HepG2 (cell line): ENCODE results near the gene TPGS1. TPM values are rescaled to one million over a fixed set of nuclear protein-coding genes. Genes with fewer than 3 reads are reported as not detected.

Source experiments
- ESRRA ChIP-seq: sonication (generic); formaldehyde crosslinking; IDR thresholded peaks from 2 replicates; pipeline ENCODE4 v1.5.1; 2020; ENCODE audit warnings: mild to moderate bottlenecking, low read depth, missing genetic modification reagents
- ETV5 ChIP-seq: IDR thresholded peaks from 2 replicates; pipeline ENCODE4 v1.6.1; 2018; ENCODE audit warnings: missing biosample characterization, missing genetic modification reagents, inconsistent platforms, borderline replicate concordance
- GABPA ChIP-seq, 2 experiments: IDR thresholded peaks; 2 replicates each; pipeline ENCODE4 v1.6.1; 2011 to 2016; ENCODE audit warnings: low read depth in 2 of 2, low read length in 1 of 2, missing biosample characterization in 1 of 2, missing genetic modification characterization in 1 of 2
- PCBP1 ChIP-seq: fragments of 200-400 bp; formaldehyde crosslinking; IDR thresholded peaks from 2 replicates; pipeline ENCODE4 v1.6.1; 2017; ENCODE audit warnings: mild to moderate bottlenecking, low read depth, low read length, borderline replicate concordance
- RFX1 ChIP-seq: fragments of 450-650 bp; IDR thresholded peaks from 2 replicates; pipeline ENCODE4 v1.6.1; 2017
- RFX5 ChIP-seq: IDR thresholded peaks from 2 replicates; pipeline ENCODE4 v1.6.1; 2011; ENCODE audit warnings: low read depth, low read length, improper control_type of control experiment
- TCF7 ChIP-seq: sonication (generic); IDR thresholded peaks from 2 replicates; pipeline ENCODE4 v1.6.1; 2016; ENCODE audit warnings: antibody characterized with exemption, low read depth
- TSC22D2 ChIP-seq: sonication (generic); formaldehyde crosslinking; IDR thresholded peaks from 2 replicates; pipeline ENCODE4 v1.5.1; 2020; ENCODE audit warnings: missing genetic modification reagents, mild to moderate bottlenecking, borderline replicate concordance
- ZBTB7A ChIP-seq: sonication (generic); formaldehyde crosslinking; IDR thresholded peaks from 2 replicates; pipeline ENCODE4 v1.8.0; 2022; ENCODE audit warnings: mild to moderate bottlenecking, missing genetic modification reagents
- ZNF780A ChIP-seq: sonication (generic); formaldehyde crosslinking; IDR thresholded peaks from 2 replicates; pipeline ENCODE4 v1.8.0; 2022; ENCODE audit warnings: mild to moderate bottlenecking, missing genetic modification reagents, moderate library complexity
- ZSCAN31 ChIP-seq: sonication (generic); formaldehyde crosslinking; IDR thresholded peaks from 2 replicates; pipeline ENCODE4 v1.5.0; 2020; ENCODE audit warnings: low read depth, mild to moderate bottlenecking, missing genetic modification reagents
- polyA plus RNA-seq, 8 experiments: library from polyadenylated mRNA; depleted of rRNA in 3 of 8; stranded (reverse) in 7 of 8; unstranded in 1 of 8; fragments of >200 nt; fragmentation: Illumina TruSeq in 4 of 8; extraction: Trizol in 4 of 8; gene quantifications; 2 replicates each; pipeline versions ENCODE4 v1.2.1 to v1.2.3, GENCODE V29; 2011 to 2016; ENCODE audit warnings: low read depth in 4 of 8, missing spikeins in 1 of 8, mixed read lengths in 1 of 8; ENCODE audit not compliant: insufficient read depth in 1 of 8
- total RNA-seq, 5 experiments: library from RNA; depleted of rRNA; stranded (reverse); fragments of >200 nt; fragmentation: Illumina TruSeq; extraction: Trizol; gene quantifications; 2 replicates each; pipeline ENCODE4 v1.2.3, GENCODE V29; 2016; ENCODE audit warnings: low read depth in 1 of 5
- TF ChIP-seq, protein P1 (sequence below): sonication (generic); formaldehyde crosslinking; IDR thresholded peaks from 2 replicates; pipeline ENCODE4 v1.5.0; 2020; ENCODE audit warnings: mild to moderate bottlenecking, missing genetic modification reagents, borderline replicate concordance
- TF ChIP-seq, protein P2 (sequence below): fragments of 450-650 bp; IDR thresholded peaks from 2 replicates; pipeline ENCODE4 v1.6.1; 2016
- TF ChIP-seq, protein P3 (sequence below): sonication (generic); formaldehyde crosslinking; IDR thresholded peaks from 2 replicates; pipeline ENCODE4 v1.5.1; 2020; ENCODE audit warnings: mild to moderate bottlenecking, missing genetic modification reagents, moderate library complexity
- TF ChIP-seq, protein P4 (sequence below): sonication (generic); formaldehyde crosslinking; IDR thresholded peaks from 2 replicates; pipeline ENCODE4 v1.8.1; 2023; ENCODE audit warnings: missing genetic modification reagents, inconsistent platforms, borderline replicate concordance
- TF ChIP-seq, protein P5 (sequence below): sonication (generic); formaldehyde crosslinking; IDR thresholded peaks from 2 replicates; pipeline ENCODE4 v1.4.0; 2020; ENCODE audit warnings: missing genetic modification reagents, borderline replicate concordance

Gene TPGS1
- total and polyA plus RNA-seq, 2 of the 13 experiments (the other 11 are each of a cell fraction or from before 2014, with no cell fraction given), result 1.1 to 6.2 TPM

DNA sequence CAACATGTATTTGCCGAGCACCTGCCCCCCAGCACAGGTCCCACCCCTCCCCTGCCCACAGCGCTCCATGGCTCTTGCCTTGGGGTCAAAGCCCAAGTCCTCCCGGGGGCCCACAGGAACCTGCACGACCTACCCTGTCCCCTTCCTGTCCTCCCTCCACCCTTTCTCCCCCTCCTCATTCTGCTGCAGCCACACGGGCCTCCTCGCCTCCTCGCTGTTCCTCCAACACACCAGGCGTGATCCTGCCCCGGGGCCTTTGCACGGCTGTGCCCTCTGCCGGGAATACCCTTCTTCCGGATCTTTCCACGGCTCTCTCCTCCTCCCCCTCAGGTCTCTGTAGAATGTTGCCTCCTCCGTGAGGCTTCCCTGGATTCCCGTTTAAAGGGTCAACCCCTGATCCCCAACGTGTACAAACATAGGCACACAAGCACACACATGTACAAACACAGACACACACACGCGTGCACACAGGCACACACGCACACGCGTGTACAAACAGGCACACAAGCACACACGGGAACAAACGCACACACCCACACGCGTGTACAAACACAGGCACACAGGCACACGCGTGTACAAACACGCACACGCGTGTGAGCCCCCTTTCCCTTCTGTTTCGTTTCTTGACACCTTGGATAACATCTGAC is 8.2 kb upstream of the TPGS1 start (continued):
- TF ChIP-seq, protein P1, sequence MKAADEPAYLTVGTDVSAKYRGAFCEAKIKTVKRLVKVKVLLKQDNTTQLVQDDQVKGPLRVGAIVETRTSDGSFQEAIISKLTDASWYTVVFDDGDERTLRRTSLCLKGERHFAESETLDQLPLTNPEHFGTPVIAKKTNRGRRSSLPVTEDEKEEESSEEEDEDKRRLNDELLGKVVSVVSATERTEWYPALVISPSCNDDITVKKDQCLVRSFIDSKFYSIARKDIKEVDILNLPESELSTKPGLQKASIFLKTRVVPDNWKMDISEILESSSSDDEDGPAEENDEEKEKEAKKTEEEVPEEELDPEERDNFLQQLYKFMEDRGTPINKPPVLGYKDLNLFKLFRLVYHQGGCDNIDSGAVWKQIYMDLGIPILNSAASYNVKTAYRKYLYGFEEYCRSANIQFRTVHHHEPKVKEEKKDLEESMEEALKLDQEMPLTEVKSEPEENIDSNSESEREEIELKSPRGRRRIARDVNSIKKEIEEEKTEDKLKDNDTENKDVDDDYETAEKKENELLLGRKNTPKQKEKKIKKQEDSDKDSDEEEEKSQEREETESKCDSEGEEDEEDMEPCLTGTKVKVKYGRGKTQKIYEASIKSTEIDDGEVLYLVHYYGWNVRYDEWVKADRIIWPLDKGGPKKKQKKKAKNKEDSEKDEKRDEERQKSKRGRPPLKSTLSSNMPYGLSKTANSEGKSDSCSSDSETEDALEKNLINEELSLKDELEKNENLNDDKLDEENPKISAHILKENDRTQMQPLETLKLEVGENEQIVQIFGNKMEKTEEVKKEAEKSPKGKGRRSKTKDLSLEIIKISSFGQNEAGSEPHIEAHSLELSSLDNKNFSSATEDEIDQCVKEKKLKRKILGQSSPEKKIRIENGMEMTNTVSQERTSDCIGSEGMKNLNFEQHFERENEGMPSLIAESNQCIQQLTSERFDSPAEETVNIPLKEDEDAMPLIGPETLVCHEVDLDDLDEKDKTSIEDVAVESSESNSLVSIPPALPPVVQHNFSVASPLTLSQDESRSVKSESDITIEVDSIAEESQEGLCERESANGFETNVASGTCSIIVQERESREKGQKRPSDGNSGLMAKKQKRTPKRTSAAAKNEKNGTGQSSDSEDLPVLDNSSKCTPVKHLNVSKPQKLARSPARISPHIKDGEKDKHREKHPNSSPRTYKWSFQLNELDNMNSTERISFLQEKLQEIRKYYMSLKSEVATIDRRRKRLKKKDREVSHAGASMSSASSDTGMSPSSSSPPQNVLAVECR, result peak; percentile 52; the same call in 1 of the 2 replicates
- TF ChIP-seq RFX5 (no peak), ZSCAN31 (CRISPR knock-in tag) (no peak), ETV5 (CRISPR knock-in tag) (no peak), TCF7 (no peak), RFX1 (no peak), GABPA (IDR thresholded peaks at IDR 0.05; ENCODE audit: low read depth, low read length) (peak; percentile 30; the same call in 1 of the 2 replicates), GABPA (CRISPR knock-in tag; IDR thresholded peaks at IDR 0.05; ENCODE audit: low read depth) (peak; percentile 72), TSC22D2 (CRISPR knock-in tag) (no peak), ZNF780A (no peak), PCBP1 (0 out of 2 replicates have a peak, but pooled peaks have one; percentile 77), ZBTB7A (CRISPR knock-in tag) (peak; percentile 90), ESRRA (CRISPR knock-in tag) (0 out of 2 replicates have a peak, but pooled peaks have one; percentile 47)
- TF ChIP-seq, protein P2, sequence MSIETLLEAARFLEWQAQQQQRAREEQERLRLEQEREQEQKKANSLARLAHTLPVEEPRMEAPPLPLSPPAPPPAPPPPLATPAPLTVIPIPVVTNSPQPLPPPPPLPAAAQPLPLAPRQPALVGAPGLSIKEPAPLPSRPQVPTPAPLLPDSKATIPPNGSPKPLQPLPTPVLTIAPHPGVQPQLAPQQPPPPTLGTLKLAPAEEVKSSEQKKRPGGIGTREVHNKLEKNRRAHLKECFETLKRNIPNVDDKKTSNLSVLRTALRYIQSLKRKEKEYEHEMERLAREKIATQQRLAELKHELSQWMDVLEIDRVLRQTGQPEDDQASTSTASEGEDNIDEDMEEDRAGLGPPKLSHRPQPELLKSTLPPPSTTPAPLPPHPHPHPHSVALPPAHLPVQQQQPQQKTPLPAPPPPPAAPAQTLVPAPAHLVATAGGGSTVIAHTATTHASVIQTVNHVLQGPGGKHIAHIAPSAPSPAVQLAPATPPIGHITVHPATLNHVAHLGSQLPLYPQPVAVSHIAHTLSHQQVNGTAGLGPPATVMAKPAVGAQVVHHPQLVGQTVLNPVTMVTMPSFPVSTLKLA, result no peak
- TF ChIP-seq, protein P3, sequence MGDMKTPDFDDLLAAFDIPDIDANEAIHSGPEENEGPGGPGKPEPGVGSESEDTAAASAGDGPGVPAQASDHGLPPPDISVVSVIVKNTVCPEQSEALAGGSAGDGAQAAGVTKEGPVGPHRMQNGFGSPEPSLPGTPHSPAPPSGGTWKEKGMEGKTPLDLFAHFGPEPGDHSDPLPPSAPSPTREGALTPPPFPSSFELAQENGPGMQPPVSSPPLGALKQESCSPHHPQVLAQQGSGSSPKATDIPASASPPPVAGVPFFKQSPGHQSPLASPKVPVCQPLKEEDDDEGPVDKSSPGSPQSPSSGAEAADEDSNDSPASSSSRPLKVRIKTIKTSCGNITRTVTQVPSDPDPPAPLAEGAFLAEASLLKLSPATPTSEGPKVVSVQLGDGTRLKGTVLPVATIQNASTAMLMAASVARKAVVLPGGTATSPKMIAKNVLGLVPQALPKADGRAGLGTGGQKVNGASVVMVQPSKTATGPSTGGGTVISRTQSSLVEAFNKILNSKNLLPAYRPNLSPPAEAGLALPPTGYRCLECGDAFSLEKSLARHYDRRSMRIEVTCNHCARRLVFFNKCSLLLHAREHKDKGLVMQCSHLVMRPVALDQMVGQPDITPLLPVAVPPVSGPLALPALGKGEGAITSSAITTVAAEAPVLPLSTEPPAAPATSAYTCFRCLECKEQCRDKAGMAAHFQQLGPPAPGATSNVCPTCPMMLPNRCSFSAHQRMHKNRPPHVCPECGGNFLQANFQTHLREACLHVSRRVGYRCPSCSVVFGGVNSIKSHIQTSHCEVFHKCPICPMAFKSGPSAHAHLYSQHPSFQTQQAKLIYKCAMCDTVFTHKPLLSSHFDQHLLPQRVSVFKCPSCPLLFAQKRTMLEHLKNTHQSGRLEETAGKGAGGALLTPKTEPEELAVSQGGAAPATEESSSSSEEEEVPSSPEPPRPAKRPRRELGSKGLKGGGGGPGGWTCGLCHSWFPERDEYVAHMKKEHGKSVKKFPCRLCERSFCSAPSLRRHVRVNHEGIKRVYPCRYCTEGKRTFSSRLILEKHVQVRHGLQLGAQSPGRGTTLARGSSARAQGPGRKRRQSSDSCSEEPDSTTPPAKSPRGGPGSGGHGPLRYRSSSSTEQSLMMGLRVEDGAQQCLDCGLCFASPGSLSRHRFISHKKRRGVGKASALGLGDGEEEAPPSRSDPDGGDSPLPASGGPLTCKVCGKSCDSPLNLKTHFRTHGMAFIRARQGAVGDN (CRISPR knock-in tag), result peak; percentile 70
- TF ChIP-seq, protein P4, sequence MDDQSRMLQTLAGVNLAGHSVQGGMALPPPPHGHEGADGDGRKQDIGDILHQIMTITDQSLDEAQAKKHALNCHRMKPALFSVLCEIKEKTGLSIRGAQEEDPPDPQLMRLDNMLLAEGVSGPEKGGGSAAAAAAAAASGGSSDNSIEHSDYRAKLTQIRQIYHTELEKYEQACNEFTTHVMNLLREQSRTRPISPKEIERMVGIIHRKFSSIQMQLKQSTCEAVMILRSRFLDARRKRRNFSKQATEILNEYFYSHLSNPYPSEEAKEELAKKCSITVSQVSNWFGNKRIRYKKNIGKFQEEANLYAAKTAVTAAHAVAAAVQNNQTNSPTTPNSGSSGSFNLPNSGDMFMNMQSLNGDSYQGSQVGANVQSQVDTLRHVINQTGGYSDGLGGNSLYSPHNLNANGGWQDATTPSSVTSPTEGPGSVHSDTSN (CRISPR knock-in tag), result no peak
- TF ChIP-seq, protein P5, sequence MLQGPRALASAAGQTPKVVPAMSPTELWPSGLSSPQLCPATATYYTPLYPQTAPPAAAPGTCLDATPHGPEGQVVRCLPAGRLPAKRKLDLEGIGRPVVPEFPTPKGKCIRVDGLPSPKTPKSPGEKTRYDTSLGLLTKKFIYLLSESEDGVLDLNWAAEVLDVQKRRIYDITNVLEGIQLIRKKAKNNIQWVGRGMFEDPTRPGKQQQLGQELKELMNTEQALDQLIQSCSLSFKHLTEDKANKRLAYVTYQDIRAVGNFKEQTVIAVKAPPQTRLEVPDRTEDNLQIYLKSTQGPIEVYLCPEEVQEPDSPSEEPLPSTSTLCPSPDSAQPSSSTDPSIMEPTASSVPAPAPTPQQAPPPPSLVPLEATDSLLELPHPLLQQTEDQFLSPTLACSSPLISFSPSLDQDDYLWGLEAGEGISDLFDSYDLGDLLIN (CRISPR knock-in tag), result no peak
